GM18507 (cell line): ENCODE data around the gene RNU6-9.
"Not testable (repeated sequence)": the region's sequence is repeated elsewhere in the genome, so short reads cannot be mapped to it uniquely, and the experiment has no call there.

Source experiments
- DNase-seq: peaks from one replicate; pipeline ENCODE4 v3.0.0; 2011; ENCODE audit warnings: low read depth; ENCODE audit not compliant: insufficient read length; ENCODE audit errors: extremely low spot score
- FAIRE-seq: peaks from 2 replicates; lab custom pipeline; 2011; peaks lifted over from hg19 to GRCh38; lab: Jason Lieb, UNC

The RNU6-9 gene

GRCh38 chr19:876089-876488 is 17.2 kb upstream of the RNU6-9 start:
- FAIRE-seq (no peak), DNase-seq (no peak)

DNA sequence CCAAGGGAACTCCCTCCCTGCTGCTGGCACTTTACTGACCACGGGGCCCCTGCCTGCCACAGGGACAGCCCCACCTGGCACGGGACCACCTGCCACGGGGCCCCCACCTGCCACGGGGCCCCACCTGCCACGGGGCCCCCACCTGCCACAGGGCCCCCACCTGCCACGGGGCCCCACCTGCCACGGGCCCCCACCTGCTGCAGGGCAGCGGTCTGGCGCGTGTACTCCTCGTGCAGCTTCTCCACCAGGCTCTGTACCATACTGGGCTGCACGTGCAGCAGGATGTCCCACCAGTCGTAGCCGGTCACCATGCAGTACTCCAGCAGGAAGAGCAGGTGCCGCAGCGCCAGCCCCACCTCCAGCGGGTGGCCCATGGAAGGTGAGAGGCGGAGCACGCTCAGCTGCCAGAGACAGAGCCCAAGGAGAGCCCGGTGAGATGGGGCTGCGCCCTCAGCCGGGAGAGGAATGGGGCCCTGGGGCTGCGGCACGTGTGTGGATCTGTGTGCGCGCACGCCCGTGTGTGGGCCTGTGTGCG is 16.4 kb upstream of the RNU6-9 start:
- FAIRE-seq: no peak
- no peak for DNase-seq

GRCh38 chr19:877992-878660 is 15.2 kb upstream of the RNU6-9 start:
- DNase-seq, FAIRE-seq: not testable (repeated sequence)

DNA sequence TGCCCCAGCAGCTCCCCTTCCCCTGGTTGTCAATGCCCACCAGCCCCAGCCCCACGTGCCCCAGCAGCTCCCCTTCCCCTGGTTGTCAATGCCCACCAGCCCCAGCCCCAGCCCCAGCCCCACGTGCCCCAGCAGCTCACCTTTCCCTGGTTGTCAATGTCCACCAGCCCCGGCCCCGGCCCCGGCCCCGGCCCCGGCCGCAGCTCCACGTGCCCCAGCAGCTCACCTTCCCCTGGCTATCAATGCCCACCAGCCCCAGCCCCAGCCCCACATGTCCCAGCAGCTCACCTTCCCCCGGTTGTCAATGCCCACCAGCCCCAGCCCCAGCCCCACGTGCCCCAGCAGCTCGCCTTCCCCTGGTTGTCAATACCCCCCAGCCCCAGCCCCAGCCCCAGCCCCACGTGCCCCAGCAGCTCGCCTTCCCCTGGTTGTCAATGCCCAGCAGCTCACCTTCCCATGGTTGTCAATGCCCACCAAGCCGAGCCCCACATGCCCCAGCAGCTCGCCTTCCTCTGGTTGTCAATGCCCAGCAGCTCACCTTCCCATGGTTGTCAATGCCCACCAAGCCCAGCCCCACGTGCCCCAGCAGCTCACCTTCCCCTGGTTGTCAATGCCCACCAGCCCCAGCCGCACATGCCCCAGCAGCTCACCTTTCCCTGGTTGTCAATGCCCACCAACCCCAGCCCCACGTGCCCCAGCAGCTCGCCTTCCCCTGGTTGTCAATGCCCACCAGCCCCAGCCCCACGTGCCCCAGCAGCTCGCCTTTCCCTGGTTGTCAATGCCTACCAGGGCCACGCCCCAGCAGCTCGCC is 14.3 kb upstream of the RNU6-9 start:
- DNase-seq, FAIRE-seq: not testable (repeated sequence)

- FAIRE-seq: no peak
- no peak for DNase-seq
Observed at GRCh38 chr19:879711-880438, 13.4 kb upstream of the RNU6-9 start.

- DNase-seq (no peak), FAIRE-seq (no peak)
Observed at GRCh38 chr19:881385-882071, 11.8 kb upstream of the RNU6-9 start.

DNA sequence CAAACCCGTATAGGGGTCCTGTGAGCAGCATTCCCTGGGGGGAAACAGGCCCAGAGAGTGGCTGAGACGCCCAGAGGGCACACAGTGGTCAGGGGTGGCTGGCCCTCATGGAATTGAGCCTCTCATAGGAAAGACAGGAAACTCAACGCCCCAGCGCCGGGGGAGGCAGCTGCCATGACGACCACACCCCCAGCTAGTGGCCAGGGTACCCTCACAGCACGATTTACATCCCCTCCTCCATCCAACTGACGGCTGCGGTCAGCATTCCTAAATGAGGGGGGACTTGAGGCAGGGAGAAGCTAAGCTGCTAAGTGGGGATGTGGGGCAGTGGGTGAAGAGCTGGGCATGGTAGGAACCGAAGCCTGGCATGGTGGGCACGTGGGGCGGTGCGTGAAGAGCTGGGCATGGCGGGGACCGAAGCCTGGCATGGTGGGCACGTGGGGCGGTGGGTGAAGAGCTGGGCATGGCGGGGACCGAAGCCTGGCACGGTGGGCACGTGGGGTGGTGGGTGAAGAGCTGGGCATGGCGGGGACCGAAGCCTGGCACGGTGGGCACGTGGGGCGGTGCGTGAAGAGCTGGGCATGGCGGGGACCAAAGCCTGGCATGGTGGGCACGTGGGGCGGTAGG is 10.3 kb upstream of the RNU6-9 start:
- FAIRE-seq: no peak
- no peak for DNase-seq

DNA sequence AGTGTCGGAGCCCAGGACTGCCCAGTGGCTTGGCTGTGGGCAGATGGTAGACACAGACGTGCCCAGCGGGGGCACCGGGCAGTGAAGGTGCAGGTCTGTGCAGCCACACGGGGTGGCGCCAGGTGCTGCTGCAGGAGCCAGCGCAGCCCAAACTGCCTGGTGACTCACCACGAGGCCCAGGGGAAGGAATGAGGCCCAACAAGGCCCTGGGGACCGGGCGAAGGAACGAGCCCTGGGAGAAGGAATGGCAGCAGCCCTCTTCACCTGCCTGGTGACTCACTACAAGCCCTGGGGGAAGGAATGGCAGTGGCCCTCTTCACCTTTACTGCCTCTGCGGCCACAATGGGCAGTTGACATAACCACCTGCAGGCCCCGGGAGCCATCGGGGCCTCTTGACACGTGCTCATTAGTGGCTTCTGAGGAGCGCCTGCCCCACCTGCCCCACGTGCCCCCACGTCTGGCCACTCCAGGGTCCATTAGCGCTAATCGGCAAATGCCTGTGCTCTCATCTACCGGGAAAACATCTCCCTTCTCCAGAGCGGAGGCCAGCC is 9.5 kb upstream of the RNU6-9 start:
- FAIRE-seq (no peak), DNase-seq (no peak)

GRCh38 chr19:884420-885211 is 8.7 kb upstream of the RNU6-9 start:
- FAIRE-seq (no peak), DNase-seq (no peak)

GRCh38 chr19:885536-886224 is 7.6 kb upstream of the RNU6-9 start:
- no peak for FAIRE-seq
- DNase-seq: no peak

DNA sequence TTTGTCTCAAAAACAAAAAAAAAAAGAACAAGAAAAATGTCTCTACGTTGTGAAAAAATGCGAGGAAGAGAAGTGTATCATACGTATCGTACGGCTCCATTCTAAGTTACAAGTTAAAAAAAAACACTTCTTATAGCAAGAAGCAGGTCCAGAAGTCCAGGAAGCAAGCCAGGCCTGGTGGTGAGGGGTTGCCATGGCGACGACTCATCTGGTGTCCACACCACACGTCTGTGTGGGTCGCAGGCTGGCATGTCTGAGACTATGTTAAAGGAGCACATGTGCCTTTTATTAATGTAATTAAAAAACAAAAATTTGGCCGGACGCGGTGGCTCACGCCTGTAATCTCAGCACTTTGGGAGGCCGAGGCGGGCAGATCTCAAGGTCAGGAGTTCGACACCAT is 6.2 kb upstream of the RNU6-9 start:
- no peak for DNase-seq
- FAIRE-seq: no peak

DNA sequence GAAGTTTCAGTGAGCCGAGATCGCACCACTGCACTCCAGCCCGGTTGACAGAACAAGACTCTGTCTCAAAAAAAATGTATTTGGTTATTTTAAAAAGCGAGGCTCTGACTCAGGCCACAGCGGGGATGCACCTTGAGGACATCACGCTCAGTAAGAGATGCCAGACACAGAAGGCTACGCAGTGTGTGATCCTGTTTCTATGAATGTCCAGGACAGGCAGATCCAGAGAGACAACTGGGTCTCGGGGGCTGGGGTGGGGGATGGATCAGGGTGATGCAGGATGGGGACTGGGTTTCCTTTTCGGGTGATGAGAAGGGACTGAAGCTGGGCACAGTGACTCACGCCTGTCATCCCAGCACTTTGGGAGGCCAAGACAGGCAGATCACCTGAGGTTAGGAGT is 5.7 kb upstream of the RNU6-9 start:
- FAIRE-seq (no peak), DNase-seq (no peak)

- FAIRE-seq: peak; percentile 66
- DNase-seq: no peak
Observed at GRCh38 chr19:888581-889385, 4.5 kb upstream of the RNU6-9 start.

DNA sequence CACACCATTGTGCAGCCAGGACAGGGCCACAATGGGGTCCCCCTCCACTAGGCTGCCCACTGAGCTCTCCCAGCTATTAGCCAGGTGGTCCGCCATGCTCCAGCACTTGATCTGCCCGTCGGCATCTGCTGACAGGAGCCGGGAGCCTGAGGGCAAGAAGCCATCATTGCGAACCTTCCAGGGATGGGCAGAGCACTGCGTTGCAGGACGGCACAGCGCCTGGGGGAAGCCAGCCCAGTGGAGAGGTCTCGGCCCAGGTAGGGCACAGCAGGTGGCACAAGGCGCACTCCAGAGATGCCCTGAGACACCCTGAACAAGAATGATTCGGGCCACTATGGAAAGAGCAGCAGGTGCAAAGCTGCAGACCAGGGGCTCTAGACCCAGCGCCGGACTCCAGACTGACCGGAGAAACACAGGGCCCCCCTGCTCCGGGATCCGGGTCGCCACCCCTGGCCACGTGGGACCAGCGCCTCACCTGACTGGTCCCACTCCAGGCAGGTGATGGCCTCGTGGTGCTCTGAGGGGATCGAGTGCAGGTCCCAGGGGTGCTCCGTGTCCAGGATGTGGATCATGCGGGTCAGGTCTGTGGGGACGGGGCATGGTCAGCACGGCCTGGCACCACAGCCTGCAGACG is 3.5 kb upstream of the RNU6-9 start:
- FAIRE-seq (no peak), DNase-seq (no peak)

DNA sequence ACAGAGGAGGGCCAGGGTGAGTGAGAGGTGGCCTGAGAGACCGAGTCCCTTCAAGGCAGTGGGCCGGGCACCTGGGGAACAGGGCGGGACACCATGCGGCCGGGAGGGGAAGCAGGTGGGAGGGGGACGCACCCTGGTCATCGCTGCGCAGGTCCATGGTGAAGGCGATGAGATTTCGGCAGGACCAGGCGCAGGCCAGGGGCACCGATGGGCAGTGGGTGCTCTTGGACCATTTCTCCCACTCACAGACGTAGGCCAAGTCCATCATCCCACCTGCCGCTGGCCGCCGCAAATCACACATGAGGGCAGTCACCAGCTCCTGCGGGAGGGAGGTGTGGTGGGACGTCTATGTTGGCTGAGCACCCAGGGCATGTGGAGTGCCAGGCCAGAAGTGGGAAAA is 2.5 kb upstream of the RNU6-9 start:
- DNase-seq (no peak), FAIRE-seq (no peak)

GRCh38 chr19:891421-892200 is 1.7 kb upstream of the RNU6-9 start:
- not testable (repeated sequence) for DNase-seq

More at GRCh38 chr19:891421-892200, 1.7 kb upstream of the RNU6-9 start:
- FAIRE-seq: not testable (repeated sequence)
